ENCODE data around the gene ITIH1.
"Not testable (repeated sequence)": the region's sequence is repeated elsewhere in the genome, so short reads cannot be mapped to it uniquely, and the experiment has no call there.

Gene ITIH1

GRCh38 chr3:52774066-52774713 lies 3.2 kb upstream of the ITIH1 start:
- H3K4me3 ChIP-seq (ENCODE audit: low read depth, low read length): no peak overlapping the region
- DNase-seq (ENCODE audit: low read depth): no peak
- no peak for TF ChIP-seq CTCF (IDR thresholded peaks at IDR 0.05; ENCODE audit: low read depth, low read length, missing control alignments)
- in situ Hi-C loops (cut with HindIII; ENCODE audit: low sequenced_read_pairs): no loop called here

GRCh38 chr3:52774901-52775864 lies 2.2 kb upstream of the ITIH1 start:
- TF ChIP-seq CTCF (IDR thresholded peaks at IDR 0.05; ENCODE audit: low read depth, low read length, missing control alignments): no peak
- DNase-seq (ENCODE audit: low read depth): no peak
- H3K4me3 ChIP-seq (ENCODE audit: low read depth, low read length): no peak overlapping the region
- in situ Hi-C loops (cut with HindIII; ENCODE audit: low sequenced_read_pairs): no loop called here

- TF ChIP-seq CTCF (IDR thresholded peaks at IDR 0.05; ENCODE audit: low read depth, low read length, missing control alignments): no peak
- H3K4me3 ChIP-seq (ENCODE audit: low read depth, low read length): no peak overlapping the region
- in situ Hi-C loops (cut with HindIII; ENCODE audit: low sequenced_read_pairs): no loop called here
- DNase-seq (ENCODE audit: low read depth): no peak
Observed at GRCh38 chr3:52775877-52776276, 1.5 kb upstream of the ITIH1 start.

GRCh38 chr3:52776486-52776885 lies 913 bp upstream of the ITIH1 start:
- H3K4me3 ChIP-seq (ENCODE audit: low read depth, low read length); DNase-seq (ENCODE audit: low read depth); in situ Hi-C loops (cut with HindIII; ENCODE audit: low sequenced_read_pairs): not testable (repeated sequence)

- no peak for TF ChIP-seq CTCF (IDR thresholded peaks at IDR 0.05; ENCODE audit: low read depth, low read length, missing control alignments)
- no peak for DNase-seq (ENCODE audit: low read depth)
- no peak overlapping the region for H3K4me3 ChIP-seq (ENCODE audit: low read depth, low read length)
- in situ Hi-C loops (cut with HindIII; ENCODE audit: low sequenced_read_pairs): no loop called here
Observed at GRCh38 chr3:52777959-52778805, 783 bp downstream of the ITIH1 start.

- in situ Hi-C loops (cut with HindIII; ENCODE audit: low sequenced_read_pairs): no loop called here
- no peak for DNase-seq (ENCODE audit: low read depth)
Observed at GRCh38 chr3:52779011-52779836, 1.8 kb downstream of the ITIH1 start.

More at GRCh38 chr3:52779011-52779836, 1.8 kb downstream of the ITIH1 start:
- no peak overlapping the region for H3K4me3 ChIP-seq (ENCODE audit: low read depth, low read length)
- TF ChIP-seq CTCF (IDR thresholded peaks at IDR 0.05; ENCODE audit: low read depth, low read length, missing control alignments): no peak
